H9 (cell line): Measurements from ENCODE around the gene RAI1. TPM values are rescaled to one million over a fixed set of nuclear protein-coding genes. Genes with fewer than 3 reads are reported as not detected.

Experiments
- DNase-seq: peaks from one replicate; pipeline ENCODE4 v3.0.0-alpha.2; 2017
- H2AFZ ChIP-seq: one replicate; pipeline ENCODE4 v1.6.1; 2013; ENCODE audit warnings: mild to moderate bottlenecking, low read length, control low read depth, moderate library complexity
- H2AK5ac ChIP-seq: 2 replicates; pipeline ENCODE4 v1.6.1; 2013; ENCODE audit warnings: low read length, control low read depth, mixed read lengths; ENCODE audit not compliant: insufficient read length
- H2BK120ac ChIP-seq: one replicate; pipeline ENCODE4 v1.6.1; 2013; ENCODE audit warnings: low read depth, mild to moderate bottlenecking, low read length, control low read depth, inconsistent platforms; ENCODE audit not compliant: poor library complexity, severe bottlenecking
- H2BK12ac ChIP-seq: 2 replicates; pipeline ENCODE4 v1.6.1; 2013; ENCODE audit warnings: low read length, control low read depth, mixed read lengths, low read depth; ENCODE audit not compliant: insufficient read length
- H2BK15ac ChIP-seq: 2 replicates; pipeline ENCODE4 v1.6.1; 2013; ENCODE audit warnings: low read depth, low read length, control low read depth
- H2BK20ac ChIP-seq: one replicate; pipeline ENCODE4 v1.6.1; 2013; ENCODE audit warnings: low read depth, mild to moderate bottlenecking, low read length, control low read depth, inconsistent platforms; ENCODE audit not compliant: poor library complexity, severe bottlenecking
- H2BK5ac ChIP-seq: 2 replicates; pipeline ENCODE4 v1.6.1; 2013; ENCODE audit warnings: low read length, control low read depth, mixed read lengths; ENCODE audit not compliant: insufficient read length
- H3K14ac ChIP-seq: 2 replicates; pipeline ENCODE4 v1.6.1; 2013; ENCODE audit warnings: low read length, control low read depth; ENCODE audit not compliant: insufficient read depth
- H3K18ac ChIP-seq: 2 replicates; pipeline ENCODE4 v1.6.1; 2013; ENCODE audit warnings: low read depth, mild to moderate bottlenecking, mixed read lengths, low read length, control low read depth; ENCODE audit not compliant: insufficient read length
- H3K23ac ChIP-seq: 2 replicates; pipeline ENCODE4 v1.6.1; 2013; ENCODE audit warnings: low read length, control low read depth, mixed read lengths, low read depth; ENCODE audit not compliant: insufficient read length
- H3K23me2 ChIP-seq: 2 replicates; pipeline ENCODE4 v1.6.1; 2013; ENCODE audit warnings: low read depth, mild to moderate bottlenecking, mixed read lengths, low read length, control low read depth; ENCODE audit not compliant: insufficient read length, poor library complexity, severe bottlenecking
- H3K27ac ChIP-seq: 2 replicates; pipeline ENCODE4 v1.5.1; 2013; ENCODE audit warnings: low read length, control low read depth, mixed read lengths, low read depth; ENCODE audit not compliant: insufficient read length
- H3K27me3 ChIP-seq: 2 replicates; pipeline ENCODE4 v1.6.1; 2013; ENCODE audit warnings: low read length, control low read depth, inconsistent platforms; ENCODE audit not compliant: insufficient read depth
- H3K4ac ChIP-seq: 2 replicates; pipeline ENCODE4 v1.6.1; 2013; ENCODE audit warnings: low read depth, mild to moderate bottlenecking, control low read depth, inconsistent platforms, low read length, moderate library complexity
- H3K4me1 ChIP-seq: 2 replicates; pipeline ENCODE4 v1.6.1; 2013; ENCODE audit warnings: low read length, control low read depth, inconsistent platforms; ENCODE audit not compliant: insufficient read depth
- H3K4me2 ChIP-seq: 2 replicates; pipeline ENCODE4 v1.6.1; 2013; ENCODE audit warnings: low read length, control low read depth, mixed read lengths; ENCODE audit not compliant: insufficient read length, insufficient read depth
- H3K56ac ChIP-seq: 2 replicates; pipeline ENCODE4 v1.6.1; 2013; ENCODE audit warnings: low read depth, mild to moderate bottlenecking, mixed read lengths, low read length, control low read depth; ENCODE audit not compliant: insufficient read length
- H3K79me1 ChIP-seq: 2 replicates; pipeline ENCODE4 v1.6.1; 2013; ENCODE audit warnings: low read depth, mild to moderate bottlenecking, moderate library complexity, low read length, control low read depth, inconsistent platforms; ENCODE audit not compliant: insufficient read depth, poor library complexity, severe bottlenecking
- H3K79me2 ChIP-seq: 2 replicates; pipeline ENCODE4 v1.6.1; 2013; ENCODE audit warnings: low read length, control low read depth, inconsistent platforms; ENCODE audit not compliant: insufficient read depth
- H3K9ac ChIP-seq: 2 replicates; pipeline ENCODE4 v1.6.1; 2013; ENCODE audit warnings: low read length, control low read depth, mixed read lengths; ENCODE audit not compliant: insufficient read length; ENCODE audit errors: extremely low read depth
- H3K9me3 ChIP-seq: one replicate; pipeline ENCODE4 v1.6.1; 2013; ENCODE audit warnings: low read depth, low read length, inconsistent platforms; ENCODE audit not compliant: control insufficient read depth
- H3T11ph ChIP-seq: one replicate; pipeline ENCODE4 v1.6.1; 2013; ENCODE audit warnings: mild to moderate bottlenecking, low read length, control low read depth, inconsistent platforms
- H4K20me1 ChIP-seq: one replicate; pipeline ENCODE4 v1.6.1; 2013; ENCODE audit not compliant: control insufficient read depth, insufficient read length, insufficient read depth
- H4K5ac ChIP-seq: 2 replicates; pipeline ENCODE4 v1.6.1; 2013; ENCODE audit warnings: low read depth, mild to moderate bottlenecking, mixed read lengths, low read length, control low read depth; ENCODE audit not compliant: insufficient read length
- H4K8ac ChIP-seq: replicated peaks from 2 replicates; pipeline ENCODE4 v1.6.1; 2013; ENCODE audit warnings: low read length, control low read depth, mixed read lengths, low read depth; ENCODE audit not compliant: insufficient read length
- H4K91ac ChIP-seq: 2 replicates; pipeline ENCODE4 v1.6.1; 2013; ENCODE audit warnings: low read depth, mild to moderate bottlenecking, moderate library complexity, mixed read lengths, low read length, control low read depth; ENCODE audit not compliant: insufficient read length
- H3K27ac Mint-ChIP-seq, 3 experiments: 2 replicates in 2 of 3; 3 replicates in 1 of 3; pipeline ENCODE4 v1.8.0; 2020 to 2021; ENCODE audit warnings: mixed read lengths in 3 of 3, mild to moderate bottlenecking in 1 of 3, moderate library complexity in 1 of 3
- H3K27me3 Mint-ChIP-seq: 2 replicates; pipeline ENCODE4 v1.8.0; 2021; ENCODE audit warnings: low read depth, mild to moderate bottlenecking, moderate library complexity, mixed read lengths
- H3K36me3 Mint-ChIP-seq, 3 experiments: 2 replicates in 2 of 3; 3 replicates in 1 of 3; pipeline ENCODE4 v1.8.0; 2020 to 2021; ENCODE audit warnings: low read depth in 3 of 3, mixed read lengths in 3 of 3; ENCODE audit not compliant: insufficient read depth in 1 of 3
- H3K4me1 Mint-ChIP-seq, 2 experiments: 2 replicates each; pipeline ENCODE4 v1.8.0; 2020; ENCODE audit warnings: mixed read lengths in 2 of 2
- H3K4me3 Mint-ChIP-seq, 2 experiments: 2 replicates in 1 of 2; 3 replicates in 1 of 2; pipeline ENCODE4 v1.8.0; 2020 to 2021; ENCODE audit warnings: mild to moderate bottlenecking in 2 of 2, mixed read lengths in 2 of 2, moderate library complexity in 1 of 2
- H3K9me3 Mint-ChIP-seq, 2 experiments: 2 replicates in 1 of 2; 3 replicates in 1 of 2; pipeline ENCODE4 v1.8.0; 2020; ENCODE audit warnings: mild to moderate bottlenecking in 2 of 2, mixed read lengths in 2 of 2, moderate library complexity in 1 of 2
- CTCF ChIP-seq: fragments of 200-600 bp; sonication (generic); conservative IDR thresholded peaks from 3 replicates; pipeline ENCODE4 v1.8.0; 2021; ENCODE audit warnings: antibody characterized with exemption, mild to moderate bottlenecking
- WGBS: extraction: QIAGEN DNeasy Blood & Tissue Kit; methylation state at CpG from one replicate; pipeline ENCODE4 v1.1.7; 2013; ENCODE audit warnings: missing lambda C conversion rate, low lambda C conversion rate, mixed read lengths; ENCODE audit not compliant: insufficient read length; ENCODE audit errors: extremely low coverage; 5-methylcytosine and 5-hydroxymethylcytosine counted together
- total RNA-seq: library from RNA; stranded (reverse); gene quantifications from 2 replicates; pipeline ENCODE4 v1.2.1, GENCODE V29; 2021

RAI1 gene
- total RNA-seq, 1 experiment from 2014 or later: 1.5 TPM

GRCh38 chr17:17844079-17844478 lies 162.8 kb downstream of the RAI1 start:
- H3T11ph ChIP-seq: no peak overlapping the region
- Mint-ChIP-seq H3K36me3 (peaks cover 0 to 2% (median 0%) of the 10 kb centered on the region in 3 experiments; a peak in 1 of 7 replicates), H3K4me3 (no peak overlapping the region), H3K27me3 (peaks cover 2% of the 10 kb centered on the region; the same call in 1 of the 2 replicates), H3K9me3 (no peaks in the 10 kb centered on the region; a peak in 2 of 5 replicates), H3K4me1 (peaks cover 40 to 59% of the 10 kb centered on the region in 2 experiments), H3K27ac (no peak overlapping the region)
- H4K5ac ChIP-seq: no peak overlapping the region
- DNase-seq: no peak
- H3K23me2 ChIP-seq: peaks cover 5% of the 10 kb centered on the region
- no peak overlapping the region for H3K23ac ChIP-seq
- H3K14ac ChIP-seq: no peak overlapping the region
- H3K9me3 ChIP-seq: no peaks in the 10 kb centered on the region
- no peak overlapping the region for H3K27ac ChIP-seq
- no peak overlapping the region for H2BK15ac ChIP-seq
- no peak overlapping the region for H2BK20ac ChIP-seq
- H2BK12ac ChIP-seq: no peak overlapping the region
- H4K20me1 ChIP-seq: peaks cover 3% of the 10 kb centered on the region
- H2BK5ac ChIP-seq: no peak overlapping the region
- H2AFZ ChIP-seq: no peak overlapping the region
- TF ChIP-seq CTCF: no peak
- no peak overlapping the region for H3K9ac ChIP-seq
- no CpG with 5 or more reads among the region's 7 CpGs for WGBS
- H3K4me1 ChIP-seq: peaks cover 12% of the 10 kb centered on the region
- H3K4ac ChIP-seq: no peak overlapping the region
- no peaks in the 10 kb centered on the region for H3K79me1 ChIP-seq
- H3K56ac ChIP-seq: no peak overlapping the region
- H4K91ac ChIP-seq: no peak overlapping the region
- H2AK5ac ChIP-seq: no peak overlapping the region
- no peaks in the 10 kb centered on the region for H3K27me3 ChIP-seq
- no peak overlapping the region for H4K8ac ChIP-seq
- H3K4me2 ChIP-seq: no peak overlapping the region
- no peaks in the 10 kb centered on the region for H3K79me2 ChIP-seq
- H2BK120ac ChIP-seq: no peak overlapping the region
- no peak overlapping the region for H3K18ac ChIP-seq
